Colonic mucosa (tissue), 4 donors: ENCODE data around the gene ANKRD63. TPM values are rescaled to one million over a fixed set of nuclear protein-coding genes. Genes with fewer than 3 reads are reported as not detected.

ENCODE experiments used
- DNase-seq: peaks from one replicate; pipeline ENCODE4 v3.0.0-alpha.2; 2020
- H3K27ac ChIP-seq: fragments of 200-600 bp; one replicate; pipeline ENCODE4 v1.8.0; 2021
- H3K27me3 ChIP-seq: fragments of 200-600 bp; one replicate; pipeline ENCODE4 v1.8.0; 2021
- H3K36me3 ChIP-seq: fragments of 200-600 bp; one replicate; pipeline ENCODE4 v1.8.0; 2021
- H3K4me1 ChIP-seq: fragments of 200-600 bp; one replicate; pipeline ENCODE4 v1.8.0; 2021; ENCODE audit warnings: mild to moderate bottlenecking
- H3K4me3 ChIP-seq: fragments of 200-600 bp; one replicate; pipeline ENCODE4 v1.8.0; 2021
- H3K9ac ChIP-seq, 2 donors: one replicate each; pipeline ENCODE4 v1.7.0; 2013; ENCODE audit warnings: control low read depth in 2 of 2, low read depth in 2 of 2, low read length in 2 of 2
- H3K9me3 ChIP-seq: fragments of 200-600 bp; one replicate; pipeline ENCODE4 v1.8.0; 2021
- CTCF ChIP-seq: fragments of 200-600 bp; IDR thresholded peaks from one replicate; pipeline ENCODE4 v1.8.0; 2022; ENCODE audit warnings: antibody characterized with exemption, mild to moderate bottlenecking
- intact Hi-C: fragments of 100-400 bp; cut with DNase I; formaldehyde crosslinking; loops from one replicate; pipeline ENCODE4 v1.14.1; 2022
- total RNA-seq, 2 donors: library from RNA; stranded (reverse); fragmentation: NEBNext Ultra II Directional in 1 of 2; extraction: Animal tissue kit (Norgen Biotek cat#: 25700) in 1 of 2; gene quantifications; one replicate each; pipeline ENCODE4 v1.2.1, GENCODE V29; 2021
- donor health status: healthy.
- donor health status: DM: no; HTN: no; CAD: no.
- donor health status: DM: no; HTN: no; CAD: no.

The ANKRD63 gene
- total RNA-seq, 2 donors from 2014 or later = not detected

- intact Hi-C loops = no loop called here
- Histone ChIP-seq H3K4me3 (no peak overlapping the region), H3K9ac (no peak overlapping the region), H3K36me3 (no peaks in the 10 kb centered on the region), H3K27me3 (no peaks in the 10 kb centered on the region), H3K27ac (no peak overlapping the region), H3K9me3 (no peaks in the 10 kb centered on the region), H3K4me1 (no peaks in the 10 kb centered on the region)
- no peak for DNase-seq
- TF ChIP-seq CTCF = no peak
These were observed 15.5 kb upstream of the ANKRD63 start for GRCh38 chr15:40298216-40298935.

DNA sequence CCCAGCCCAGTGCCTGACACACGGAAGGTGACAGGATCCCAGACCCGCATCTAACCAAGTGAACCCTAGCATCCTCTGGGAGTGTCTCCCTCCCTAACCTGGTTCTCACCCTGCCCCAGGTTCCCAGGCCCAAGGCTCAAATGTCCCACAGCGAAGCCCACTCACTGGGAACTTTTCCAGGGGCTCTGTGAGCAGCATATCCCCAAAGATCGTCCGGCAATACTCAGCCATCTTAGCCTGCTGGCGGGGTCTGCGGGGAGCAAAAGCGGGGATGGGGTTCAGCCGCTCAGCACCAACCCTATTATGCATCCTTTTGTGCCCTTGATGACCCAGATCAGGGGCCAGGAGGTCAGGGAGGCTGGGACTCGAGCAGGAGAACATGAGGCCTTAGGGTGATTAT lies 14.5 kb upstream of the ANKRD63 start:
- no peak for DNase-seq
- Histone ChIP-seq H3K4me3 (no peak overlapping the region), H3K36me3 (no peaks in the 10 kb centered on the region), H3K4me1 (no peaks in the 10 kb centered on the region), H3K9me3 (no peaks in the 10 kb centered on the region), H3K27me3 (no peaks in the 10 kb centered on the region), H3K27ac (no peak overlapping the region), H3K9ac (no peak overlapping the region)
- no peak for TF ChIP-seq CTCF
- intact Hi-C loops = no loop called here

DNA sequence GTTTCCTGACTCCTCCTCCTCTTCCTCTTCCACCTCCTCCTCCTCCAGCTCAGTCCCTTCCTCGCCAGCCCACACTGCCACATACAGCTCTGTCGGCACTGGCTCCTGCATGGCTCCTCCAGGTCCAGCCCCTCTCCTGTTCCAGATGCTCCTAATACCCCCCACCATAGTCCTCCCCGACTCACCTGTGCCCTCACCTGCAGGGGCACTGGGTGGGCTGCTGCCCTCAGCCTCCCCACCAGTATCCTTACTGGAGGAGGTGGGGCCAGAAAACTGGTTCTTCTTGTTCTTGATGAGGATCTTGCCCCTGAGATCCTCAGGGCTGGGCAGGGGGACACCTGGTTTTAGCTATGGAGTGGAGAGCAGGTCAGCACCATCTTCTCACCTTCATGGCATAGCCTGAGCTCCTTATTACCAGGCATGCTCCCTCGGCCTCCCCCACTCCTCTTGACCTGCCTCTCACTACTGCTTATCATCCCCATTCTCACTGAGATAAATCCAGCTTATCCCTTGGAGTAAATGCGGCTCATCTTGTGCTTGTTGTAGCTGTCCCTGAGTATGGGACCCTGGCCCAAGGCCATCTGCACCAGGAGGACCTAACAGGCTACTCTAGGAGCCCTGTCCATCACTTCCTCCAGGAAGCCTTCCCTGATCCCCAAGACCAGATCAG lies 13.8 kb upstream of the ANKRD63 start:
- Histone ChIP-seq H3K9ac (no peak overlapping the region), H3K27me3 (no peaks in the 10 kb centered on the region), H3K4me3 (no peak overlapping the region), H3K9me3 (no peaks in the 10 kb centered on the region), H3K36me3 (no peaks in the 10 kb centered on the region), H3K4me1 (no peaks in the 10 kb centered on the region), H3K27ac (no peak overlapping the region)
- DNase-seq = no peak
- intact Hi-C loops = no loop called here
- no peak for TF ChIP-seq CTCF

- no peaks in the 10 kb centered on the region for H3K27me3 ChIP-seq
- no peaks in the 10 kb centered on the region for H3K36me3 ChIP-seq
- no peak overlapping the region for H3K4me3 ChIP-seq
- H3K27ac ChIP-seq = no peak overlapping the region
- intact Hi-C loops = no loop called here
- no peak for TF ChIP-seq CTCF
- DNase-seq = no peak
- H3K4me1 ChIP-seq = peaks cover 2% of the 10 kb centered on the region
- H3K9ac ChIP-seq = no peak overlapping the region
- H3K9me3 ChIP-seq = no peaks in the 10 kb centered on the region
These were observed 13.2 kb upstream of the ANKRD63 start for GRCh38 chr15:40295877-40296560.

- no peaks in the 10 kb centered on the region for H3K36me3 ChIP-seq
- H3K27me3 ChIP-seq = no peaks in the 10 kb centered on the region
- H3K27ac ChIP-seq = no peak overlapping the region
- TF ChIP-seq CTCF = no peak
- H3K9me3 ChIP-seq = no peaks in the 10 kb centered on the region
- H3K4me3 ChIP-seq = no peak overlapping the region
- H3K9ac ChIP-seq = no peak overlapping the region
- intact Hi-C loops = no loop called here
- peaks cover 4% of the 10 kb centered on the region for H3K4me1 ChIP-seq
- DNase-seq = no peak
These were observed 12.4 kb upstream of the ANKRD63 start for GRCh38 chr15:40295297-40295696.
